DMS79 treated with DMSO at 0.1 percent for 48 hours (cell line): ENCODE measurements around the gene ARHGAP26.

Source experiments
- DNase-seq: peaks from one replicate; lab custom pipeline; 2025; lab: John Stamatoyannopoulos, UW

The ARHGAP26 gene

GRCh38 chr5:143244000-143244736 is 474.0 kb downstream of the ARHGAP26 start:
- no peak for DNase-seq

GRCh38 chr5:143244990-143245389 is 474.8 kb downstream of the ARHGAP26 start:
- DNase-seq: no peak

GRCh38 chr5:143245929-143246561 is 475.9 kb downstream of the ARHGAP26 start:
- no peak for DNase-seq

- no peak for DNase-seq
Measured at GRCh38 chr5:143247134-143247815, 477.1 kb downstream of the ARHGAP26 start.

GRCh38 chr5:143248391-143248790 is 478.2 kb downstream of the ARHGAP26 start:
- no peak for DNase-seq

GRCh38 chr5:143248822-143249579 is 478.8 kb downstream of the ARHGAP26 start:
- no peak for DNase-seq

- DNase-seq: no peak
Measured at GRCh38 chr5:143249851-143250250, 479.7 kb downstream of the ARHGAP26 start.

GRCh38 chr5:143251190-143251589 is 481.0 kb downstream of the ARHGAP26 start:
- DNase-seq: no peak

- DNase-seq: no peak
Measured at GRCh38 chr5:143251946-143252345, 481.8 kb downstream of the ARHGAP26 start.

GRCh38 chr5:143254819-143255218 is 484.6 kb downstream of the ARHGAP26 start:
- DNase-seq: no peak

GRCh38 chr5:143258559-143259253 is 488.5 kb downstream of the ARHGAP26 start:
- DNase-seq: no peak

- no peak for DNase-seq
Measured at GRCh38 chr5:143259254-143259605, 489.1 kb downstream of the ARHGAP26 start.

GRCh38 chr5:143261748-143262392 is 491.7 kb downstream of the ARHGAP26 start:
- DNase-seq: no peak

- DNase-seq: no peak
Measured at GRCh38 chr5:143262393-143263174, 492.4 kb downstream of the ARHGAP26 start.

GRCh38 chr5:143263272-143263810 is 493.2 kb downstream of the ARHGAP26 start:
- no peak for DNase-seq

- no peak for DNase-seq
Measured at GRCh38 chr5:143265995-143266394, 495.8 kb downstream of the ARHGAP26 start.

GRCh38 chr5:143267186-143267585 is 497.0 kb downstream of the ARHGAP26 start:
- no peak for DNase-seq

- DNase-seq: no peak
Measured at GRCh38 chr5:143268388-143268787, 498.2 kb downstream of the ARHGAP26 start.

- DNase-seq: no peak
Measured at GRCh38 chr5:143271431-143271830, 501.3 kb downstream of the ARHGAP26 start.

GRCh38 chr5:143274952-143275351 is 504.8 kb downstream of the ARHGAP26 start:
- no peak for DNase-seq
